Embryonic facial prominence (tissue), 1 donor: ENCODE measurements around the gene ZNF865.

Experiments
- DNase-seq: peaks from one replicate; pipeline ENCODE4 v3.0.0-alpha.2; 2016; ENCODE audit errors: extremely low spot score

Gene ZNF865

GRCh38 chr19:55644842-55645511, 39.5 kb downstream of the ZNF865 start:
- no peak for DNase-seq

DNA sequence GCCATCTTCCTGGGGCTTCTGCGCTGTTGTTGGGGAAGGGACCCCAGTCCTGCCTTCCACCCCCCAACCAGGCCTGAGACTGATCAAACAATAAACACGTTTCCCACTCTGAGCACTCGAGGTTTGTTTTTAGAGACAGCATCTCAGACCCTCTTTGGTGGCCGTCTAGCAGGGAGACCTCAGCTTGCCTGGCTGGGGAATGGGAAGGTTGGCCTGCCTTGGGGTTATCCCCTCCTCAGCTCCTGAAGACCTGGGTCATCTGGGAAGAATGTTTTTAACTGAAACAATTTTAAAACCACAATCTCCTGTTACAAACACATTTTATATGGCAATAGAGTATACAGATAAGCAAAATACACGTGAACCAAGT, 40.0 kb downstream of the ZNF865 start:
- no peak for DNase-seq

GRCh38 chr19:55646889-55647731, 41.7 kb downstream of the ZNF865 start:
- DNase-seq: no peak

DNA sequence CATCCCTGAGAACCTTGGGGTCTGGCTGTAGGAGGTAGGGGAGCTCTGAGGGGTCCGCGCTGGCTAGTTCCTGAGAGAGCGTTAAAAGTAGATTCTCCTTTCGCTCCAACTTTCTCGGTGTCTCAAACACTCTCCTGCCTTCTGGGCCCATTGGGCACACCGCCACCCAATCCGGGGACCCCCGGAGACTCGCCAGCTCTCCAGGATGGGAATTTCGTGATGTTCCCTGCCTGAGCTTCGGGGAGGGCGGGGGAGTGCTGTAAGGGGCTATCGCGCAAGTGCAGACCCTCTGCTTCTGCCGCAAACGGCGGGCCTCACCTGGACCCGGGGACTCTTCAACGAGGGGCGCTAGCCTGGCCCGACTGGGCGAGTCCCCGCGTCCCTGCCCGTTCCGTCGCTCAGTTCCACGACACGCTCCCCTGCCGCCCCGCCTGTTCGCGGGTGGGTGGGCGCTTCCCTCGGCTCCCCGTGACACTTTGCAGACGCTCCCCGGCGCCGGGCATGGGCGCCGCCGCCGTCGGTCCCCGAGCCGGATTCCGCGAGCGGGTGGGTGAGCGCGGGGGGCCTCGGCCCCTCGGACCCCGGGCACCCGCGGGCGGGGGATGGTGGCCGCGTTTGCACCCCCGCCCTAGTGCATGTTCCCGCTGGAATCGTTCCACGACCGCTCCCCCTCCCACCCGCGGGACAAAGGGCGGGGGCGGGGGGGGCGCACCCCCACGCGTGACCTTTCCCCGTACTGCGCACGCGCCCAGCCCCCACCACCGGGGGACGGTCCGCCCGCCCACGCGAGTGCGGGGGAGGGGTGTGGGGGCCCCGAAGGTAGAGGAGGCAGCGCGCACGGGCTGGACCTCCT, 42.5 kb downstream of the ZNF865 start, which contains the start of gene CCDC106:
Gene CCDC106, plus strand, starts transcription at position 481 of the 853 bp plus-strand sequence. CDS start 835 bp downstream, outside the sequence.
- peak; percentile 47 for DNase-seq

GRCh38 chr19:55648585-55649267, 43.3 kb downstream of the ZNF865 start:
- no peak for DNase-seq

DNA sequence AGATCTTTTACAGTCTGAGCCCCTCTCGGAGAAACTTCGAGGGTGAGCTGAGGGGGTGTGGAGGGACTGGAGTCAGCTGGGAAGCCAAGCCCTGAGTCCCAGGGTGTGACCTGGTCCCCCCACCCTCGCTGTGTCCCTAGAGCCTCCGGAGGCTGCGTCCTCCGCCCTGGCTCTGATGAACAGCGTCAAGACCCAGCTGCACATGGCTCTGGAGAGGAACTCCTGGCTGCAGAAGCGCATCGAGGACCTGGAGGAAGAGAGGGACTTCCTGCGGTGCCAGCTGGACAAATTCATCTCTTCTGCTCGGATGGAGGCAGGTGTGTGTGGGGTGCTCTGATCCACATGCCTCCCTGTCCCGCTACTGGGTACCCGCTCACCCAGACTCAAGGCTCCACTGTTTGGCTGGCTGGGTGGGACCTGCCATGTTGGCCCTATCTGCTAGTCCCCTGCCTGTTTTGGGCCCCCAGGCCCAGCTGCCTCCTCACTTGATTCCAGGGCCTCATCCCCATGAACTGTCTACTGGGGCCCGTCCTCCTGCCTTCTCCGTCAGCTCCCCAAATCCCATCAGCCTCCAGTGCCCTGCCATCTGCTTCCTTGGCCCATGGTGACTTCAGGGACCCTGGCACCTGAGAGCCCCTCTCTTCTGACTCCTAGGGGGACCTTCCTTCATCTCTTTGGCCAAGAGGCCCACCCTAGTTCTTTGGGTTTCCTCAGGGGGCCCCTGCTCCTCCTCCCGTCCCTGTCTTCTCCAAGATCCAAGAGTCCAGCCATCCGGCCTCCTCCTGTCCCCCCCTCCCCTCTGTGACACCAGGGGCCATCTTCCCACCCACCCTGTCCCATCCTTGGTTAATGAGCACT, 44.0 kb downstream of the ZNF865 start:
- DNase-seq: no peak

DNA sequence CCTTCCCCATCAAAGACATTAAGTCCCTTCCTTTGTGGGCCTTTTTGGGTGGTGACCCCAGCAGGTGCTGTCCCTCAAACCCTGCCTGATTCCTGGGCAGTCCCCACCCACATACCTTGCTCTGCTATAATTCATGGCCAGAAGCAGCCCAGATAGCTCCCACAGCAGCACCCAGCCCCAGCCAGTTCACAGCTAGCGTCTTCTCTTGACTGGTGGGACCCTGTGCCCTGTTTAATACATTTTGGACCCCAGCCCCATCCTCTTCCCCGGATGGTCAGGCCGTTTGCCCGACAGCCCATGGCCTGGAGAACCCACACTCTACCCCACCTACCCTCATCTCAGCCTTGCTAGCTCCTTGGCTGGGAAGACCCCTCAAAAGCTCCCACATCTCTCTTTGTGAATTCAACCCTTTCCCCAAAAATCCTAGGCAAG, 44.7 kb downstream of the ZNF865 start:
- no peak for DNase-seq

GRCh38 chr19:55650602-55651230, 45.3 kb downstream of the ZNF865 start:
- no peak for DNase-seq

DNA sequence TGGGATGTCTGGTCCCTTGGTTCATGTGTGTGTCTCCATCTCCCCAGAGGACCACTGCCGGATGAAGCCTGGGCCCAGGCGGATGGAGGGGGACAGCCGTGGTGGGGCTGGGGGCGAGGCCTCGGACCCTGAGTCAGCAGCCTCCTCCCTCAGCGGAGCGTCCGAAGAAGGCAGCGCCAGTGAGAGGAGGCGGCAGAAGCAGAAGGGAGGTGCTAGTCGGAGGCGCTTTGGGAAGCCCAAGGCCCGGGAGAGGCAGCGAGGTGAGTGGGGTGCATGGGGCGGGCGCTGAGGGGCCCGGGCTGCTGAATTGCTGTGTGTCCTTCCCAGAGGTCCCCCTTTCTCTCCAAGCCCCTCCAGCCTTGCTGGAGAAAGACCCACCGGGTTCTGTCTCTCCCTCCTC, 45.8 kb downstream of the ZNF865 start:
- DNase-seq: no peak

GRCh38 chr19:55652311-55653128, 47.1 kb downstream of the ZNF865 start:
- DNase-seq: no peak

DNA sequence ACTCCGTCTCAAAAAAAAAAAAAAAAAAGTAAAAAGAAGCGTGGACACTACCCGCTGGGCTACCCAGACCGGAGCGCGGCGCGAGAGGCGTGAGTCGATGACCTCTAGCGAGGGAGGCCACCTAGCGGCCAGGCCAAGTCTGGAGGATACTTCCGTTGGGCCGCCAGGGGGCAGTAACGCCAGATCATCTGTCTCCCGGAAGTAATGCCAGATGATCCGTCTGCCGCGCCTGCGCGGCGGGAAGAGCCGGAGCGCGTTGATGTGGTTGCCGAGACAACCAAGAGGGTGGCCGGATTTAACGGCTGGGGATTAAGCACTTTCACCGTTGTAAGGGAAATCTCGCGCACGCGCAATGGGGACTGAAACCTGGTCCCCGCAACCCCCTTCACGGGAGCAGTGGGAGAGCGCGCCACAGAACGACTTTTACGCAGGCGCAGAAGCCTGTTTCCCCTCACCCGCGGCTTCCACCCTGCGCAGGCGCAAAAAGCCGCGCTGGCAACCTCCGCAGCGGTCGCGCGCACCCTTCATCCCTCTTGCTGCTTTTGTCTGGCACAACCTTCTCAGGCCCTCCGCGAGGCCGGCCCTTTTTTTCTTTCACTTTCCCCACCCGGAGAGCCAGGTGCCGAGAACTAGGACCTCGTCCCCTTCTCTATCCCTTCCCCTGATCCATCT, 48.3 kb downstream of the ZNF865 start:
- DNase-seq: peak; percentile 97

- DNase-seq: peak; percentile 100
These were observed 48.9 kb downstream of the ZNF865 start for GRCh38 chr19:55654323-55654867.

GRCh38 chr19:55654868-55655647, 49.6 kb downstream of the ZNF865 start, which contains the start of gene U2AF2:
U2AF2 (plus strand) TSS chr19:55655035; CDS start chr19:55655105, 70 bp downstream.
- DNase-seq: peak; percentile 90

GRCh38 chr19:55655648-55656040, 50.2 kb downstream of the ZNF865 start:
- DNase-seq: no peak

DNA sequence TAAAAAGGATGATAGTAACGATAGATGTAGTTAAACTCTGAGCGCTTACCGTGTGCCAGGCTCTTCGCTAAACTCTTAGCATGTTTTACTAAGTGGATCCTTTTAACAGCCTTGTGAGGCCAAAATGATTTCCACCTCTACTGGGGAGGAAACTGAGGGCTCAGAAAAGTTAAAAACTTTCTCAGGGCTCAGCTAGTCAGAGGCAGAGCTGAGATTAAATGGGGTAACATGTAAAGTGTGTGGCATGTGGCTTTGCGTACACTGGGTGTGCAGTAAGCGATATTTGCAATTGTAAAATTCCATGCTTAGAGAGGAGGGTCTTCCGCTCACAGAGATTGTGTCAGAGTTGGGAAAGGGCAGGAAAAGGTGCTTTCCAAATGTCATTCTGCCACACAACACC, 51.1 kb downstream of the ZNF865 start:
- no peak for DNase-seq

GRCh38 chr19:55656988-55657747, 51.7 kb downstream of the ZNF865 start:
- no peak for DNase-seq
